ENCODE measurements around the gene VSTM2A.
"Not testable (repeated sequence)": the region's sequence is repeated elsewhere in the genome, so short reads cannot be mapped to it uniquely, and the experiment has no call there.

VSTM2A gene, protein sequence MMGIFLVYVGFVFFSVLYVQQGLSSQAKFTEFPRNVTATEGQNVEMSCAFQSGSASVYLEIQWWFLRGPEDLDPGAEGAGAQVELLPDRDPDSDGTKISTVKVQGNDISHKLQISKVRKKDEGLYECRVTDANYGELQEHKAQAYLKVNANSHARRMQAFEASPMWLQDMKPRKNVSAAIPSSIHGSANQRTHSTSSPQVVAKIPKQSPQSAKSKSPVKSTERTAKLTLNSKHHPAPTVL

DNA sequence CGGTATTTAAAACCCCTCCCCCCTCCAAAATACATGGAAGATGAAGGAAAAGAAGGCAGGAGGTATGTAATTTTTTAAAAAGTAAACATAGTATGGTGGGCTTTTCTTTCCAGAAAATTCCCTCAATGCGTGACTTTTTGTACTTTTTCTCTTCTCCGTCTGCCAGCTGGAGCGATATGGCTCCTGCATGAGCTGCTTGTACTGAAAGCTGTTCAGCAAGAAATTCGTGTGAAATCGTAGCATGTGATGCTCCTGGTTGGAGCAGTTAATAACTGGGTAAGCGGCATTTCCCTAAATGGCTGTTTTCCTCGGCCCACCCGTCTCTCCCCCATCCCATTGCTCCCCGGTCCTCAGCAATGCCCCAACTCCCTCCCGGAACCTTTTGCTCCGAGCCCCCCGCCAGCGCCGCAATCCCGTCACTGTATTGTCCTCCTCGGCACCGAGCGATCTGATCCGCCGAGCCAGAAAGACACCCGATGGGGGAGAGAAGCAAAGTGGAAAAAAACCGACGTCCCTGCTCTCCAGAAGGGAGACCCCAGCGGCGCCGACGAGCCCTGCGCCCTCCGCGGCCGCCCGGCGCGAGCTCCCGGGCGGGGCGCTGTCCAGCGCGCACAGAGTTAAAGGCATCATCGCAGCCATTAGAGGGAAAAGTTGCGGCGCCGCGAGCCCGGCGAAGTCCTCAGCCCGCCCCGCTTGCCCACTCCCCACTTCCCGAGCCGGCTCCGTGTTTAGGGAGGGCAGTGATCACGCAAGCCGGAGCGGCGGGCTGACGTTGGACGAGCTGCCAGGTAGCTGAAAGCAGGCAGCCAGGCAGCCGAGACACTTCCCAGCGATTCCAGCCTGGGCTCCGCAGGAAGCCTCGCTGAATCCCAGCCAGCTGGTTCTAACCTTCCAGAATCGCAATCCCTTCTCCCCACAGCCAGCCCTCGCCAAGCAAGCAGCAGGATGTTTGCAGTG is at the start of gene VSTM2A:
TSS of gene VSTM2A (plus strand) at position 707 of the 957 bp plus-strand sequence. CDS start 356 bp downstream, outside the sequence.
- no peak for DNase-seq

DNA sequence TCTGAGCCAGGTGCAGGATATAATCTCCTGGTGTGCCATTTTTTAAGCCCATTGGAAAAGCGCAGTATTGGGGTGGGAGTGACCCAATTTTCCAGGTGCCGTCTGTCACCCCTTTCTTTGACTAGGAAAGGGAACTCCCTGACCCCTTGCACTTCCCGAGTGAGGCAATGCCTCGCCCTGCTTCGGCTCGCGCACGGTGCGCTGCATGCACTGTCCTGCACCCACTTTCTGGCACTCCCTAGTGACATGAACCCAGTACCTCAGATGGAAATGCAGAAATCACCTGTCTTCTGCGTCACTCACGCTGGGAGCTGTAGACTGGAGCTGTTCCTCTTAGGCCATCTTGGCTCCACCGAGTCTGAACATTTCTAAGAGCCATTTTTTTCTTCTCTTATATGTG is 37.6 kb upstream of the VSTM2A start:
- DNase-seq: not testable (repeated sequence)

DNA sequence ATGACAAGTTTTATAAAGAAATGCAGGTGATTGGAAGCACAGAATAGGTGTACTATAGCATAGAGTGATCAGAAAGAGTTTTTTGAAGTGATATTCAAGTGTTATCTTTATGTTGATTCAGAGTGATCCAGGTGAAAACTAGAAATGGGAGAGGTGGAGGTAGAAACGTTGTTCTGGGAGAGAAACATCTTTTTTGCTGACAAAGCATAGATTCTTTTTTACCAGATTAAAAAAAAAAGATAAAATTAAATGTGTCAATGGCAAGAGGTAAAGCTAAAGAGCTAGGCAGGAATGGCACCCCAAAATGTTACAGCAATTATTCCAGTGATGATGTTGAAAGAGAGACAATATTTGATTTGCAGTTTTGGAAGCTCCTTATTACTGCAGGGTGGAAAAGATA is 12.6 kb upstream of the VSTM2A start:
- no peak for DNase-seq

DNA sequence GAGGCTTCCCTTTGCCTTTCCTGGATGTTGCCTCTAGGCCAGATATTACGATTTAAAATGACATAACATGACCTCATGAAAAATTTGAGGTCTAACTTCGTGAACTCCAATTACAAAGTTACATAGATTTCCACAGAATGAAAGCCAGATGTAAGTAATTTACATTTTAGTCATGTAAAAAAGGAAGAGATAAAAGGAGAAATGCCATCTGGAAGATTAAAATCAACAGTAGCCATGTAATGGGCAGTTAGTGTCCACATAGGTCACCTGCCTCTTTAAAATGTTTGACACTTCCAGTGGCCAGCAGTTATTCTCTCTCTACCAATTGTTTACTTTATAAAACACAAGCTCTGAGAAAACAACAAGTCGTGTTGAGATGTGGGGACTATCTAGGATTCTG is 4.1 kb upstream of the VSTM2A start:
- DNase-seq: no peak

DNA sequence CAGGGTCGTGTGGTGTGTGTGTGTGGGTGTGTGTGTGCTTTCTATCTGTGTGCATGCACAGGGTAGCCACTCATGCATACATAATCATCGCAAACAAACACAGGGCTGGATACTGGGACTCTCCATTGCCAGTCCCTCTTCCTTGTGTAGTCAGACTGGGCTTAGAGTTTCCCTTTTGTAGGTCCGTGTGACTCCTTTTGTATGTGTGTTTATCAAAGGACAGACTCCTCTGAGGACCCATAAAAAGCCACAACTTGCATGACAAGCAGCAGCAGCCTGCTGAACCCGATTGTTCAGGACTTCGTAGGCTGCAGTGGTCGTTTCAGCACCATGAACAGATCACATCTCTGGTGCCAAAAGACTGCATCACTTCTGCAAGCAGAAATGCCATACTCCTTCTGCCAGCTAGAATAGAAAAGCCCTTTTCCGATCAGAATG is 895 bp downstream of the VSTM2A start:
- no peak for DNase-seq

DNA sequence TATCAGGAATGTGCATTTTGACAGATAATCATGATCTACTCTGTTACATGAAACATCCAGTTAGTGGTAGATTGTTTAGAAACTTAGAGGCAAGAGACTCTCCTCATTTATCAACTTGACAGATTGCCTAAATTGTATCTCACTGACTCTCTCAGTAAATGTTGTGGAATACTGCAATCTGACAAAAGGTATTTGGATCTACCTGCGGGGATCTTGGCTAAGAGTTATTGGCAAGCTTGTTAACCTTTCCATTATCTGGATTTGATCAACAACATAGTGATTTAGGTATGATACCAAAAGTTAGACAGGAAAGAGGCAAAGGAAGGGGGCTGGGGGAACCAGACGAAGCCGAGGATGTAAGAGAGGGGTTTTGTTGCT is 2.0 kb downstream of the VSTM2A start:
- DNase-seq: no peak

DNA sequence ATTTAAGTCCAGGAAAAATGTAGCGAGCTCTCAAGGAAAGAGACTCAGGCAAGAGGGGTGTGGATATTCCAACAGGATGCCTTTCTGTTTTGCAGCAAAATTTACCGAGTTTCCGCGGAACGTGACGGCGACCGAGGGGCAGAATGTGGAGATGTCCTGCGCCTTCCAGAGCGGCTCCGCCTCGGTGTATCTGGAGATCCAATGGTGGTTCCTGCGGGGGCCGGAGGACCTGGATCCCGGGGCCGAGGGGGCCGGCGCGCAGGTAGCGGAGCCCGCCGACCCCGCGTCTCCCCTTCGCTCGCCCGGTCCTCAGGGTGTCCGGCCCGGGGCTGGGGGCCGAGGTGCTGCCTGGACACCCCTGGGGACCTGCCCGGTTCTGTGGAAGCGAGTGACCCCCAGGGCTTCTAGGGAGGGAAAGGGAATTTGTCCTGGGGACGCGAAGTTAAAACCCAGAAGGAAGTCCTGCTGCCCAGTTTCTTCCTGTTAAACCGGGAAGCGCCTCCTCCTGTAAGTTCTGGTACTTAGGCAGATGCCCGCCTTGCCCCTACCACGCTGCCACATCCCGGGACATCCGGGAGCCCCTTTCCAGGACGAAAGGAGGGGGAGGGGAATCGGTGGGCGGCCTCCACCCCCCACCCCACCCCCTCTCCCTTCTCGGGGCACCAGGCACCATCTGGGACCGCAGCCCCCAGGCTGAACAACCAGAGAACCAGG is 2.5 kb downstream of the VSTM2A start:
- DNase-seq: no peak

DNA sequence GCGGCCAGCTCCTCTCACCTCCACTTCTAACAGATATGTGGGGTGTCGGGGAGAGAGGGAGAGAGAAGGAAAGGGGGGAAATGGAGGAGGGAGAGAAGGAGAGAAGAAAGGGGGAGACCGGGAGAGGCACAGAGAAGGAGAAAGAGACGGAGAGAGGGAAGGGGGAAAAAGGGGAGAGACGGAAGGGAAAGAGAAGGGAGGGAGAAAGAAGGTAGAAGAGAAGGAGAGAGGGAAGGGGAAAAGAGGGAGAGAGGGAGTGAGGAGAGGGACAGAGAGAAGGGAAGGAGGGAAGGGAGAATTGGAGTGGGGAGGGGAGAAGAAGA is 3.0 kb downstream of the VSTM2A start:
- DNase-seq: no peak

DNA sequence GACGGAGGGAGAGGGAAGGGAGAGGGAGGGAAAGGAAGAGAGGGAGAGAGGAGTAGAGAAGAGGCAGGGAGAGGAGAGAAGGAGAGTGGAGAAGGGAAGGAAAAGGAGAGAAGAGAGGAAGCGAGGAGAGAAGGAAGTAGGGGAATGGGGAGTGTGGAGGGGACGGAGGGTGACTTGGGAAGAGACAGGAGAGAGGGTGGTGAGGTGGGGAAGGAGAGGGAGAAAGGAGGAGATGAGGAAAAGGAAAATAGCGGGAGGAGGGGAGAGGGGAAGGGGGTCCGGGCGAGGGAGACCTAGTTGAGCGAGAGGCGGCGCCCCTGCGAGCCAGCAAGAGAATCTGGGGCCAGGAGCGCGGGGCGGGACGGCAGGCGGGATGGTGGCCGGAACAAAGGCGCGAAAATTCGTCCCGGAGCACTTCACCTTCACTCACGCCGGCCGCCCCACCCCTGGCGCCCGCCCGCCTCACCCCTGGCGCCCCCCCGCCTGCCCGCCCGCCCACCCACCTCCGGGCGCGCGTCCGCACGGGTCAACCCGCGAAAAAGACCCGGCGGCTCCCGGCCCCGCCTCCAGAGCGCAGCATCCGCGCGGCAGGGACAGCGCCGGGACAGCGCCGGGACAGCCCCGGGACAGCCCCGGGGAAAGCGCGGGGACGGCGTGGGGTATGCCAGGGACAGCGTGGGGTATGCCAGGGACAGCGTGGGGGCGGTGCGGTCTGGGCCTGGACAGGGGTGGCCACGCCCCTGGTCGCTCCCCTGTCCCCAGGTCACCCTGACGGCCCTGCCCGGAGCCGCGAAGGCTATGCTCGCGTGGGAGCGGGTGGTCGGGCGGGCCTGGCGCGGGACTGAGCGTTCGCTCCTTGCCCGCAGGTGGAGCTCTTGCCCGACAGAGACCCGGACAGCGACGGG is 4.2 kb downstream of the VSTM2A start:
- no peak for DNase-seq

DNA sequence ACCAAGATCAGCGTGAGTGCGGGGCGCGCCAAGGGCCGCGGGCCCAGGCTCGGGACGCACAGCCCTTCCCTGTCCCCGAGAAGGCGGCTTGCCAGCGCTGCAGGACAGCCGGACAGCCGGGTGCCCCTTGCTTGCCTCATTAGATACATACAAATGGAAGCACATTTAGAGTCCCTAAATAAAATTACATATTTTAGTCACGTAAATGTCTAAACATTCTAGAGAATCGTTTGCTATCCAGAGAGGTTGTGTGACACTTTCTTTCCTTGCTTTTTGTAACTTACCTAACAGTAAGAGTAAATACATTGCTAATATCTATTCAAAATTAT is 4.8 kb downstream of the VSTM2A start:
- no peak for DNase-seq

DNA sequence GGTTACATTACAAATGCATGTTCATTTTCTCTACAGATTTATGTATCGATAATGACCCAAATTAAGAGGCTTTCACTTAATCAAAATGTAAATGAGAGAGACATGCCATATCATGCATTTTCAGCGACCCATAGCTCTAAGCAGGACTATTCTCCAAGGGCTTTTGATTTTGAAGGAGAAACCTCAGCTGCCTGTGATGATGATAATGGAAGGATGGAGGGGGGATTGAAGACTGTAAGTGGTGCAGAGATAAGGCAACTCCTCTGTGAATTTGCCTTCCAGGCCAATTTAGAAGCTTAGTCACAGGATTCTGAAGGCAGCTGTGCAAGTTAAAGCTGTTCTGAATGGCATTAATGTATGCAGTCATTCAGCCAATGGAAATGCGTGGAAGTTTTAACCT is 8.3 kb downstream of the VSTM2A start:
- no peak for DNase-seq

DNA sequence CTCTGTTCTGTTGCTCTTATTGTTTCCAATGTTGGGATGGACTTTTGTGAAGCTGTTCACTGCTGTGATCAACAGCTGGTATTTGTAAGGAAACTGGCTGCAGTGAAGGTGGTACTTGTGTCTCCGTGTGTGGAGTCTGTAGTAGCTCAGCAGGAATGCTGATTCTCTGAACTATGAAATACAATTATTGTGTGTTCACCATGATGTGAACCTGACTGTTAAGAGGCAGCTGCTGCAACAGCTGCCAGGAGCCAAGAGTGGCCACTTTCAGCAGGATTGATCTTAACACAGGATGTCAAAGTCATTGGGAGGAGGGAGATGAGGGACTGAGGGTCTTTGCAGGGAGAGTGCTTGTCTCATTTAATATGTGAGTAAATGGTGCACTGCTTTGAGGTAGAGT is 13.9 kb downstream of the VSTM2A start:
- DNase-seq: no peak

DNA sequence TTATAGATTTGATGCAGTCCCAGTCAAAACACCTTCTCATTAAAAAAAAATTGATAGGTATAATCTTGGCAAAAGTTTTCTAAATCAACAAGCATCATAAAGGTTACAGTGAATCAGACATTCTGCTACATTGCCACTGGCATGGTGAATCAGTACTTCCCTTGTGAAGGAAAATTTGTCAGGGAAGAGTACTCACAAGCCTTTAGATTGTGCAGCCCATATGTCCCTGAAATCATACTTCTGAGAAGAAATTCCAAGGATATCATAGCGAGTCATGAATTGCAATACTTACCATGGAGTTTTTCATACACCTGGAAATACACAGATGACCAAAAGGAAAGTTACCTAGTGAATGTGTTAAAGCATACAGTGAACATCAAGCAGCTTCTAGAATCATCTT is 17.2 kb downstream of the VSTM2A start:
- DNase-seq: no peak

DNA sequence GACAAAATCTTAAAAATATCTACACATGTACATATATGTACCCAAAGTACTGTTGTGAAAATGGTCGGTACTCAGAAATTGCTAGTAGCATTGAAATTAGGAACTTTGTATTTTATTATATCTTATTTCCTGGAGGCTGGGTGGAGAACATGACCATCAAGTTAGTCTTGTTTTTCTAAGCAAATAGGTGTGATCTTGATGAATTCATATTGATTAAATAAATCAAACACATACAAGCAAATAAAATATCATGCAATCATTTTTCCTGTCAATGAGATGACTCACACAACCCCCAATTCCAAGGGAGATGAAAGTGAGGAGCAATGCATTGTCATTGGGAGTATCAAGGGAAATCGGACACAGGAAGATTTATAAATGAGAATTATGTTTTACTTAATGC is 18.0 kb downstream of the VSTM2A start:
- no peak for DNase-seq

DNA sequence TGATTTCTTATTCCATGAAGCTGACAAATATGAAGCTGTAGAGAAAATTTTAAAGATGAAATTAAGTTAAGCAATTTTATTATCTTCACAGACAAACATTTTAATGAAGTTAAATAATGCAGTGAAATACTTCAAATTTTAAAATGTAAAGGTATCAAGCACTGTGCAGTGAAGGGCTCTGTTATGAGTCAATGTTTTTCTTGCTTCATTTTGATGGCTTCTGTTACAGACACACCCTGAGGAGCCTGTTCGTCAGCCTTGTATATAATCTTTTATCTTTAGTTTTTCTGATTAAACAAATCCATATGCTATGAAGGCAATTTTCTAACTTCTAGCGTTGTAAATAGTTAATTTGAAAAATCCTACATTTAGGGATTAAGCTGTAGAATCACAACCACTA is 18.5 kb downstream of the VSTM2A start:
- no peak for DNase-seq

DNA sequence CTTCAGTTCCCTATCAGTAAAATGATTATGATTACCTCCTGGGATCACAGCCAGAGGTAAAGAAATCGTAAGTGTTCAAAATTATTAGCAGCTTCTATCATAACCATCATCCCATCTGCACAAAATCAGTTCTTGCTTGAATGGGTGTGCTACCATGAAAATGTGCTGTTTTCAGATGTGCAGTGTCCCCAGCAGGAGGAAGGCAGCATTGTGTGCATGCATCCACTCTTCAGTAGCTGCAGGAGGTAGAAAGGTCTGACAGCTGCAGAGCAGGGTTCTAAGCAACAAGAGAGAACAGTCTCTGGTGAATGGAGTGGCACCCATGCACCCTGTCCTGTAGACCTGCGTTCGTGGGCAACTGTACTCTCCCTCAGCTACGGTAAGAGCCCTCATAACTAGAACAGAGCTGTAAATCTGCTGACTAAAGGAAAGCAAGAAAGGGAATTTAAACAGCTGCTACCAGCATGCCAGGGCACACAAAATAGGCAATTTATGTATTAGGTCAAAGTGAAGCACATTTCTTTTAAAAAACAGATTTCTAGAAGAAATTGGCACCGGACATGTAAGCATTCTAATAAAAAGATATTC is 21.2 kb downstream of the VSTM2A start:
- no peak for DNase-seq

DNA sequence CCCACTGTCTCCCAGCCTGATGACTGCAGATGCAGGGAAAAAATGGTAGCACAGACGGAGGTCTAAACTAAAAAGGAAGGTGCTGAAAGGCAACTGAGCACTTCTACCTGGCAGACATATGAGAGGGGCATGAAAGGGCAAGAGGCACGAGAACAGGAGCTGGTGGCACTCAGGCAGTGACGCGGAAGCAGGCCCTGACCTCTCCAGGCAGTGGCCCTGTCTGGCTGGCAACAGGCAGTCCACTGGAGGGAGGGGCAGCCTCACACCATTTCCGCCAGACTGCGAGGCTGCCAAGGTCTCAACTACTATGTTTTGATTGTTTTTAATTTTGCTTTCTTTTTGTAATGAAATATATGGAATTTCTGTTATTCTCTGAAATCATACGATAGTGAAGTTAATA is 23.3 kb downstream of the VSTM2A start:
- no peak for DNase-seq

DNA sequence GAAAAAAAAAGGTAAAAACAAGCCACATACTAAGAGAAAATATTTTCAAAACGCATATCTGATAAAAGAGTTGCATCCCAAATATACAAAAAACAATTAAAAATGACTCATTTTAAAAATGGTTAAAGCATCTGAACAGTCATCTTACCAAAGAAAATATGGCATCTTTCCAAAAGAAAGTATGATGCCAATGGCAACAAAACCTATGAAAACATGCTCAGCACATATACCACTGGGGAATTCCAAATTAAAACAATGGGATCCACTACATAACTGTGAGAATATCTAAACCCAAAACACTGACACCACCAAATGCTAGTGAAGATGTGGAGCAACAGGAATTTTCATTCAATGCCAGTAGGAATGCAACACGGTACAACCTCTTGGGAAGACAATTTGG is 39.3 kb downstream of the VSTM2A start:
- DNase-seq: no peak

DNA sequence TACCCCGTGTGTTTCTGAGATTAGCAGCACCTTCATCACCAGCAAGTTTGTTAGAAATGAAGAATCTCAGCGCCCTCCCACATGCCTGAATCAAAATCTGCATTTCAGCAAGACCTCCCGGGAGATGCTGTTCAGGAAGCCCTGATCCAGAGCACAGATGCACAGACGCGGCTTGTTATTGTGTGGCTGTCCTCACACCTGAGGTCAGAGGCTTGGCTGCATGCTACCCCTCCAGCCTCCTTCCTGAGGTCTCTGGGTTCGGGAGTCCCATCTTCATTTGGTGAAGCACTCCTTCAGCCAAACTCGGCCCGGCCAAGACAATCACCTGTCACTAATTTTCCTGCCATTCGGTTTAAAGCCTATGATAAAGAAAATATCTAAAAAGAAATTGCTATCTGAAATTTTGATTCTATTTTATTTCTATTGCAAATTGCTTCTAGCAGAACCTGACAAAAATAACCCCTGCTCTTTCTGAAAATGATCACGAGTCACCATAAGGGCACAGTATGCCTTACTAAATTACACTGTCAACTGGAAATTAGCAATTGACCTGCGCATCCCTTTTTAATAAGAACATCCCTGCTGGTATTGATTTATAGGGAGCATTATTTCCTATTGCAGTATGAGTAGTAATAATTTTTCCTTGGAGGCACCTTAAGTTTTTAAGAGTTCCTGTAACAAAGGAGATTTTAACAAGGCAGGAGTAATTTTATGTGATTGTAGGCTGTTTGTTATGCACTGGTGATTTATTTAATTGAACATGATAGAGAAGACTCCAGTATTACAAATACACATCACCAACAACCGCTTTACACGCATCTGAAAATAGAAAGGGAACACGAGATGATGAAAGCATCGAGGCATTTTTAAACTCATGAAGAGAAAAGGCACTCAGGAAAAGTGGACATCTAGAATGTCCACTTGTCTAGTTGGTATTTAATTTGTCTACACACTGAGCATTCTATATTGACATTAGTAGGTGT is 49.5 kb downstream of the VSTM2A start:
- DNase-seq: no peak

DNA sequence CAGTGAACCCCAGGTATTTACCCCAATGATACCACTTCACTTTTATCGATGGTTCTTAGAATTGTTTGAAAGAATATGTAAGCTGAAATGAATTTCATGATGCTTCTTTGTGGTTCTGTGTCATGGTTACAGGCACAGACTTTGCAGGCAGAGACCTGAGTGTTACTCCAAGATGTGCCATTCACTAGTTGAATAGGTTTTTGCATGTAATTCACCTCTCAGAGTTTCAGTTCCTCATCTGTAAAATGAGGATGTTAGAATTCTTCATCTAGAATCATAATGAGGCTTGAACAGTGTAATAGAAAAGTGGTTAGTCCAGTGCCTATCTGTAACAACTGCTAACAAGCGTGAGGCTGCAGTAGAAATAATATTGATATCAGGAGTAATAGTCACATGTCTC is 54.6 kb downstream of the VSTM2A start:
- no peak for DNase-seq

DNA sequence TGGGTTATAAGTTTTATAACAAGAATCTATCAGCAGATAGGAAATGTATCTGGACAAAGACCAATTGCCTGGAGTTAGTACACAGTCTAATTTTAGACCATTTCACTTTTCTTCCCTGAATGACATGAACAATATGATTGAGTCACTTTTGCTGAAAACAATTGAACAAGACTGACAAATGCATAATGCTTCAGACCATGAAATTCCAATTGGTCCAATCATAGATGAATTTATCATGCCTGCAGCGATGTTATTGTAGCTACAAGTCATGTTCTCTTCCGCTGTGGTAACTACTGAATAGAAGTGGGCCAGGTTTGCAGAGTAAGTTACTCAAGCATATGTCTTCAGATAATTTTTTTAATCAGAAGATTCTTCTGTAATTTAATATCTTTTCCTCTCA is 73.4 kb downstream of the VSTM2A start:
- DNase-seq: no peak

Measured in SIG-M5 (cell line).